Esophagus squamous epithelium (tissue), 5 donors: ENCODE results near the gene WDR91. TPM values are rescaled to one million over a fixed set of nuclear protein-coding genes. Genes with fewer than 3 reads are reported as not detected.
A peak's percentile ranks its signal among the peaks of the same experiment; 100 is the strongest.

Source experiments
- DNase-seq: peaks from one replicate; lab custom pipeline; 2025; lab: John Stamatoyannopoulos, UW
- H3K27ac ChIP-seq, 4 donors: fragments of 200-600 bp; sonication (generic); one replicate each; pipeline ENCODE4 v1.5.1; 2016 to 2019; ENCODE audit warnings: mild to moderate bottlenecking in 1 of 4
- H3K27me3 ChIP-seq, 4 donors: fragments of 200-600 bp; sonication (generic); 1 replicate in 3 of 4; 2 replicates in 1 of 4; pipeline versions ENCODE4 v1.5.1 to v1.6.0; 2017 to 2021; ENCODE audit warnings: antibody characterized with exemption in 1 of 4
- H3K36me3 ChIP-seq, 3 donors: fragments of 200-600 bp; sonication (generic); one replicate each; pipeline ENCODE4 v1.5.1; 2016 to 2019
- H3K4me1 ChIP-seq, 3 donors: fragments of 200-600 bp; sonication (generic); one replicate each; pipeline ENCODE4 v1.5.1; 2017 to 2019
- H3K4me3 ChIP-seq, 4 donors: fragments of 200-600 bp; sonication (generic); 1 replicate in 3 of 4; 2 replicates in 1 of 4; pipeline ENCODE4 v1.5.1; 2016 to 2019; ENCODE audit warnings: mild to moderate bottlenecking in 2 of 4, moderate library complexity in 1 of 4
- H3K9me3 ChIP-seq, 3 donors: fragments of 200-600 bp; sonication (generic); one replicate each; pipeline ENCODE4 v1.5.1; 2016 to 2019
- POLR2A ChIP-seq, 4 donors: fragments of 450-650 bp; IDR thresholded peaks; one replicate each; pipeline ENCODE4 v1.6.1; 2017; ENCODE audit warnings: antibody characterized with exemption in 4 of 4, mild to moderate bottlenecking in 4 of 4, moderate library complexity in 3 of 4
- WGBS, 2 donors: methylation state at CpG; one replicate each; pipeline ENCODE4 v1.1.5; 2018; 5-methylcytosine and 5-hydroxymethylcytosine counted together
- intact Hi-C: fragments of 100-400 bp; cut with DNase I; formaldehyde crosslinking; loops from one replicate; pipeline ENCODE4 v1.15.0; 2022
- total RNA-seq, 4 donors: library from RNA; depleted of rRNA; stranded (reverse); fragments of >200 nt; gene quantifications; one replicate each; pipeline ENCODE4 v1.1.0, GENCODE V29; 2016
- TF ChIP-seq, protein P1 (sequence below), 6 experiments: fragments of 450-650 bp in 4 of 6; fragments of 200-600 bp in 2 of 6; sonication (generic) in 2 of 6; IDR thresholded peaks; one replicate each; pipeline ENCODE4 v1.5.1; 2016 to 2019; ENCODE audit warnings: antibody characterized with exemption in 6 of 6, mild to moderate bottlenecking in 4 of 6, moderate library complexity in 4 of 6
- donor health status: DM: yes; HTN: yes; CAD: no.

WDR91 gene
- total RNA-seq, 4 donors from 2014 or later: 19.6 to 29.0 (median 24.3) TPM

DNA sequence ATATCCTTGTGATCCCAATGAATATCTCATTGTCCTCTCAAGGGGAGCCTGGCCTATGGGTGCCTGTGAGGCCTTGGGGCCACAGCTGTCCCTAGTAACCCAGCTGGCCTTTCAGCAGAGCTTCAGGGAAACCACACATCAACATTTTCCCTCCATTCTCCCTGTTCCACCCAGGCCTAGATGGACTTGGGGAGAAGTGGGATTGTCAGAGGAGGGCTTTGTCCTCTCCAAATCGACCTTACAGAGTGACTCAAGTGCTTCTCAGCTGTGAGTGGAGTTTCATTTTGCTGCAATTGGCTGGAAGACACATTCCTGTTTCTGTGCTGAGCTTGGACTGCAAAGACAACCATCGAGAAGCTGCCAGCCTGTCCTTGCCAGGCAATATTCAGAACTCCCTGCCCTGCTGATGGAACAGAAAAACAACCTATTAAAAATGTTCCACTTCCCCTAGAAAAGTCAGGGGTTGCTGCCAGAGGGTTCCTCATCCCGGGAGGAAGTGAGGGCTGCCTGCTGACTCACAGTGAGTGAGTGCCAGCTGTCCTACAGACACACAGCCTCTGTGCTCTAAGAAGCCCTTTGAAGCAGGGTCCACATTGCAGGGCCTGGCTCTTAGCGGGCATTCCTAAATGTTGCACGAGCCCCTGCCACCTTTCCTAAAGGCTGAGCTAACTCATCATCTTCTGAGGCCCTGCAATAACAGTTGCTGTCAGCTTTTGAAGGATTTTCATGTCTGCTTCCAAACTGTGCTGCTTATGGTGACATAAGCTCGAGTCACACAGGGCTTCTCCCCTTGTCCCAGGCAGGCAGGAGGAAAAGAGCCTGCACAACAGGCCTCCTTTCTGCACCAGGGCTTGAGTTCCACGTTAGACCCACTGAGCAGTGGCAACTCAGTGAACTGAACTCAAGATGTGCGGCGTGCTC is 42.8 kb upstream of the WDR91 start:
- Histone ChIP-seq H3K27me3 (no peaks in the 10 kb centered on the region), H3K36me3 (no peaks in the 10 kb centered on the region), H3K4me3 (no peak overlapping the region), H3K9me3 (no peaks in the 10 kb centered on the region), H3K4me1 (peaks cover 17 to 25% (median 24%) of the 10 kb centered on the region in 3 donors), H3K27ac (peak overlapping the region; percentile 68 to 86 (median 80))
- intact Hi-C loops: no loop called here
- WGBS, 2 donors: 6 to 37% methylated on average over 5 to 8 of the region's 9 CpGs
- DNase-seq: no peak
- no peak for TF ChIP-seq POLR2A (IDR thresholded peaks at IDR 0.05)
- TF ChIP-seq, protein P1, sequence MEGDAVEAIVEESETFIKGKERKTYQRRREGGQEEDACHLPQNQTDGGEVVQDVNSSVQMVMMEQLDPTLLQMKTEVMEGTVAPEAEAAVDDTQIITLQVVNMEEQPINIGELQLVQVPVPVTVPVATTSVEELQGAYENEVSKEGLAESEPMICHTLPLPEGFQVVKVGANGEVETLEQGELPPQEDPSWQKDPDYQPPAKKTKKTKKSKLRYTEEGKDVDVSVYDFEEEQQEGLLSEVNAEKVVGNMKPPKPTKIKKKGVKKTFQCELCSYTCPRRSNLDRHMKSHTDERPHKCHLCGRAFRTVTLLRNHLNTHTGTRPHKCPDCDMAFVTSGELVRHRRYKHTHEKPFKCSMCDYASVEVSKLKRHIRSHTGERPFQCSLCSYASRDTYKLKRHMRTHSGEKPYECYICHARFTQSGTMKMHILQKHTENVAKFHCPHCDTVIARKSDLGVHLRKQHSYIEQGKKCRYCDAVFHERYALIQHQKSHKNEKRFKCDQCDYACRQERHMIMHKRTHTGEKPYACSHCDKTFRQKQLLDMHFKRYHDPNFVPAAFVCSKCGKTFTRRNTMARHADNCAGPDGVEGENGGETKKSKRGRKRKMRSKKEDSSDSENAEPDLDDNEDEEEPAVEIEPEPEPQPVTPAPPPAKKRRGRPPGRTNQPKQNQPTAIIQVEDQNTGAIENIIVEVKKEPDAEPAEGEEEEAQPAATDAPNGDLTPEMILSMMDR (IDR thresholded peaks at IDR 0.05): no peak

DNA sequence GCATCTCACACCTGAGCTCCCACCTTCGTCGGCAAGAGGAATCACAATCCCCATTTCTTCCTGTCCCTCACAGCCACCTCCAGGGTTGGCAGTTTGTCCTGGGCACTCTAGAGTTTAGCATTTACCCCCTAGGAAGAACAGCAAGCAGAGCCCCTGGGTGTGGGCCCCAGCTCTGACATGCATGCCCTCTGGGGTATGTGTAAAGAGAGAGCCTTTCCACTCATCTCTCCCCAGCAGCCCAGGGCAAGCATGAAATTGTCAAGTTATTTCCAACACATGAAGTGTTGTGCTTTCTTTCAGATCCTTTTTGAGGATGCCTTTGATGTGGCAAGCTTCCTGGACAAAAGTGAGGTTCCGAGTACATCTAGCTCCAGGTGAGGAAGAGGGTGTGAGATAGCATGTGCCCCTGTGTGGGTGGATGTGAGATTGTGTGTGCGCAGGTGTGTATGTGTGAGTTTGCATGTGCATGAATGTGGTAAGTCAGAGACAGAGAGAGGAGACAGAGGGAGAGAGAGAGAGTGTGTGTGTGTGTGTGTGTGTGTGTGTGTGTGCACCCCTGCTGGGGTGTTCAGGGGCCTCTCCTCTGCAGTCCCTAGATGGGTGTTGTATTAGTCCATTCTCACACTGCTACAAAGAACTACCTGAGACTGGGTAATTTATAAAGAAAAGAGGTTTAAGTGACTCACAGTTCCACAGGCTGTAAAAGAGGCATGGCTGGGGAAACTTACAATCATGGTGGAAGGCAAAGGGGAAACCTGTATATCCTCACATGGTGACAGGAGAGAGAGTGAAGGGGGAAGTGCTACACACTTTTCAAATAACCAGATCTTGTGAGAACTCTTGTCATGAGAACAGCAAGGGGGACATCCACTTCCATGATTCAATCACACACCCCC is 40.4 kb upstream of the WDR91 start:
- Histone ChIP-seq H3K27me3 (no peaks in the 10 kb centered on the region), H3K4me1 (peaks cover 17 to 25% (median 24%) of the 10 kb centered on the region in 3 donors), H3K36me3 (no peaks in the 10 kb centered on the region), H3K9me3 (no peaks in the 10 kb centered on the region), H3K27ac (no peak overlapping the region), H3K4me3 (no peak overlapping the region)
- 72 to 80% methylated on average over 4 of the region's 4 CpGs for WGBS, 2 donors
- TF ChIP-seq, protein P1 (IDR thresholded peaks at IDR 0.05): no peak
- no peak for TF ChIP-seq POLR2A (IDR thresholded peaks at IDR 0.05)
- no peak for DNase-seq
- intact Hi-C loops: no loop called here

DNA sequence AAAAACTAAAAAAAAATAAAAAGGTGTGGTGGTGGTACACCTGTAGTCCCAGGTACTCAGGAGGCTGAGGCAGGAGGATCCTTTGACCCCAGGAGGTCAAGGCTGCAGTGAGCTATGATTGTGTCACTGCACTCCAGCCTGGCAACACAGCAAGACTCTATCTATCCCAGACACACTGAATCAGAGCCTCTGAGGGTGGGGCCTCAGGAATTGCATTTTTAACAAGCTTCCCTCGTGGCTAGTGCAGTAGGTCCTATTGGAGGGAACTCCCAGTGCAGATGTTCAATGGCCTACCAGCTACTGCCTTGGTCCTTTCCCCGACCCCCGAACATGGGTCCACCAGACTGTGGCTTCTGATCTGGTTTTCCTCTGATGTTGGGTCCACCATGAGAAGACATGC is 37.2 kb upstream of the WDR91 start:
- 87 to 100% methylated on average over 1 to 3 of the region's 3 CpGs for WGBS, 2 donors
- Histone ChIP-seq H3K4me3 (no peak overlapping the region), H3K36me3 (no peaks in the 10 kb centered on the region), H3K27me3 (no peaks in the 10 kb centered on the region), H3K27ac (no peak overlapping the region), H3K9me3 (no peaks in the 10 kb centered on the region), H3K4me1 (peaks cover 3 to 7% (median 5%) of the 10 kb centered on the region in 3 donors)
- TF ChIP-seq, protein P1 (IDR thresholded peaks at IDR 0.05): no peak
- intact Hi-C loops: no loop called here
- DNase-seq: no peak

DNA sequence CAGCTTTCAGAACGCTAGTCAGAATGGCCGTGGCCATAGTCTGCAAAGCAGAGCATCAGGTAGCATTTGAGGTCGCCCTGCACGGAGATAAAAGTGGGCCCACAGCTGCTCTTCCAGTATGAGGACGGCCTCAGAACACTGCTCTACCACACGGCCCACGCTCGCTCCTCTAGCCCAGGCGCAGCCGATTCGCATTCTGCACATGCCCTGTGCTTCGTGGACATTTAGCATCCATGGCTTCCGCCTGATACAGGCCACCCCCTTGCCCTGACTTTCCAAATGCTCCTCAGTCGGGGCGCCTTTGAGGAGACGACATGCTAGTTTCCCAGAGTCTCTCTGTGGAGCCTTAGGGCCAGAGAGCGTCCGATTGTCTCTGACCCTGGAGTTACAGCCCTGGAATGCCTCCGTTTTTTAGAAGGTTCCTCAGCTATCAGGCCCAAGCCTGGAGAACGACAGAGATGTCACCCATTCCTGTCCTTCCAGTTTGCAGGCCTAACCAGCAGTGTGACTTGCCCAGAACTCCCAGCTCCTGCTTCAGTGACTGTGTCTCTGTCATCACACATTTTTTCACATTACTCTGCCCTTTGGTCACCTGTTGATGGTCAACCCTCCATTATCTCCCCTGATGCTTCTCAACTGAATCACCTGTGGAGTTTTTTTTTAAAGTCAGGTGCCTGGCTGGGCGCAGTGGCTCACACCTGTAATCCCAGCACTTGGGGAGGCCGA is 36.6 kb upstream of the WDR91 start:
- DNase-seq: no peak
- Histone ChIP-seq H3K27me3 (no peaks in the 10 kb centered on the region), H3K36me3 (no peaks in the 10 kb centered on the region), H3K4me1 (peaks cover 0 to under 1% (median 0%) of the 10 kb centered on the region in 3 donors), H3K4me3 (no peak overlapping the region), H3K27ac (no peak overlapping the region), H3K9me3 (no peaks in the 10 kb centered on the region)
- TF ChIP-seq POLR2A (IDR thresholded peaks at IDR 0.05): no peak
- TF ChIP-seq, protein P1 (IDR thresholded peaks at IDR 0.05): no peak
- intact Hi-C loops: no loop called here
- WGBS, 2 donors: 93 to 94% methylated on average over 14 to 18 of the region's 22 CpGs
